A673 (cell line): Measurements from ENCODE around the gene EIF3L. TPM values are rescaled to one million over a fixed set of nuclear protein-coding genes. Genes with fewer than 3 reads are reported as not detected.

Experiments
- BruUV-seq: library from RNA; stranded (reverse); fragments of 400-500 nt; replicated peaks from 2 replicates; lab custom pipeline; 2021; lab: Mats Ljungman, UMichigan
- CTCF ChIA-PET: fragments of 300-600 bp; sonication (Branson Sonifier 250); formaldehyde crosslinking; loops from one replicate; lab custom pipeline; 2022; ENCODE audit warnings: antibody characterized with exemption; lab: Charles Lee
- POLR2A ChIA-PET: fragments of 300-600 bp; sonication (Branson Sonifier 250); formaldehyde crosslinking; loops from one replicate; lab custom pipeline; 2022; ENCODE audit warnings: antibody characterized with exemption; ENCODE audit not compliant: low non-redundant PET; lab: Charles Lee
- DNase-seq: peaks from one replicate; pipeline ENCODE4 v3.0.0-alpha.2; 2015; ENCODE audit warnings: low spot score
- H3K27ac ChIP-seq: fragments of 200-600 bp; sonication (generic); 2 replicates; pipeline ENCODE4 v1.5.1; 2016; ENCODE audit warnings: mixed run types, low read depth, mild to moderate bottlenecking, mixed read lengths, antibody characterized with exemption, low read length; ENCODE audit not compliant: poor library complexity, severe bottlenecking
- H3K27me3 ChIP-seq: fragments of 200-600 bp; sonication (generic); replicated peaks from 2 replicates; pipeline ENCODE4 v1.6.1; 2017; ENCODE audit warnings: mixed run types, low read depth, mild to moderate bottlenecking, mixed read lengths, antibody characterized with exemption, low read length; ENCODE audit not compliant: insufficient read depth, poor library complexity
- H3K36me3 ChIP-seq: fragments of 200-600 bp; sonication (generic); 2 replicates; pipeline ENCODE4 v1.6.1; 2016; ENCODE audit warnings: mixed run types, mild to moderate bottlenecking, mixed read lengths, antibody characterized with exemption, low read length; ENCODE audit not compliant: insufficient read depth, poor library complexity, severe bottlenecking
- H3K4me1 ChIP-seq: fragments of 200-600 bp; sonication (generic); 2 replicates; pipeline ENCODE4 v1.6.1; 2017; ENCODE audit warnings: mixed run types, mild to moderate bottlenecking, mixed read lengths, antibody characterized with exemption, low read length; ENCODE audit not compliant: insufficient read depth, poor library complexity, severe bottlenecking
- H3K4me3 ChIP-seq: fragments of 200-600 bp; sonication (generic); 2 replicates; pipeline ENCODE4 v1.5.1; 2016; ENCODE audit warnings: low read depth, mixed run types, mild to moderate bottlenecking, mixed read lengths, low read length; ENCODE audit not compliant: poor library complexity, severe bottlenecking
- H3K9me3 ChIP-seq: fragments of 200-600 bp; sonication (generic); 2 replicates; pipeline ENCODE4 v1.6.1; 2016; ENCODE audit warnings: mixed run types, low read depth, mild to moderate bottlenecking, mixed read lengths, antibody characterized with exemption, low read length; ENCODE audit not compliant: poor library complexity, severe bottlenecking
- CTCF ChIP-seq: fragments of 300-800, 200-600 bp; sonication (generic); conservative IDR thresholded peaks from 2 replicates; pipeline ENCODE4 v1.5.1; 2017; ENCODE audit warnings: low read depth, mild to moderate bottlenecking, antibody characterized with exemption, low read length, moderate library complexity, mixed read lengths
- EZH2 ChIP-seq: fragments of 200-600 bp; sonication (generic); IDR thresholded peaks from 2 replicates; pipeline ENCODE4 v1.6.1; 2017; ENCODE audit warnings: borderline replicate concordance, low read depth, mild to moderate bottlenecking, mixed read lengths, antibody characterized with exemption, low read length; ENCODE audit not compliant: poor library complexity, severe bottlenecking
- intact Hi-C: fragments of 100-400 bp; cut with micrococcal nuclease; formaldehyde crosslinking; loops from one replicate; pipeline ENCODE4 v1.10.0; 2022; ENCODE audit not compliant: unreplicated experiment
- total RNA-seq: library from RNA; stranded (reverse); gene quantifications from 2 replicates; pipeline ENCODE4 v1.2.3, GENCODE V29; 2021

The EIF3L gene
- total RNA-seq, 1 experiment from 2014 or later: 492 TPM

DNA sequence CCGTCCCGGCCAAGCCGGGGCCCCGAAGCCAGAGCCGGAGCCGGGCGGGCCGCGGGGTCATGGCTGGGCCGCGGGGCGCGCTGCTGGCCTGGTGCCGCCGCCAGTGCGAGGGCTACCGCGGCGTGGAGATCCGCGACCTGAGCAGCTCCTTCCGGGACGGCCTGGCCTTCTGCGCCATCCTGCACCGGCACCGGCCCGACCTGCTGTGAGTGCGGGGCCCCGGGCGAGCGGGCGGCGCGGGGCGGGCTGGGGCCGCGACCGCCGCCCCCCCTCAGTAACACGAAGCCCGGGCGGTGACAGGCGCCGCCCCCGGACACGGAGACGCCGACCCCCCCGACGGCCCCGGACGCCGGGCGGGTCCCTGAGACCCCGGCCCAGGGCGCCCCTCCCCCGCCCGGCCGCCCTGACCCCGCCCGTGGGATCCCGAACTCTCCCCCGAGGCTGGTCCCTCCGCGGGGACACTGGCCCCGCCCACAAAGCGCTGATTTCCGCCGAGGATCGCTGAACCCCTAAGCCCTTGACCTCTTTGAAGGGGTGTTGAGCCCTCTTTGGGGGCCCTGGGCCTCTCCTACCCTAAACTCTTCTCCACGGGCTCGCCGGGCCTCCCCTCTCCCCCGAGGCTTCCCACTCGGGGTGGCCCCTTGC, 57.3 kb downstream of the EIF3L start:
- BruUV-seq: no TSS peak
- H3K9me3 ChIP-seq: no peaks in the 10 kb centered on the region
- peak overlapping the region; percentile 54 for H3K27ac ChIP-seq
- no peak for DNase-seq
- intact Hi-C loops: no loop called here
- H3K27me3 ChIP-seq: no peaks in the 10 kb centered on the region
- no peak for TF ChIP-seq EZH2
- no peak for TF ChIP-seq CTCF
- peak overlapping the region; percentile 66 for H3K4me3 ChIP-seq
- peaks cover 15% of the 10 kb centered on the region for H3K4me1 ChIP-seq
- POLR2A ChIA-PET: interaction anchor here (0.8 kb wide), 1 partner anchor 343 kb away, joined by 3 read pairs; no protein-coding TSS in a partner anchor
- CTCF ChIA-PET: interaction anchor here (0.6 to 1.0 kb wide), 2 partner anchors 15 to 208 kb away, joined by 3 read pairs; no protein-coding TSS in a partner anchor
- H3K36me3 ChIP-seq: no peaks in the 10 kb centered on the region

- Histone ChIP-seq H3K9me3 (no peaks in the 10 kb centered on the region), H3K4me1 (peaks cover 15% of the 10 kb centered on the region), H3K36me3 (no peaks in the 10 kb centered on the region), H3K27me3 (no peaks in the 10 kb centered on the region), H3K4me3 (peak overlapping the region; percentile 66), H3K27ac (peak overlapping the region; percentile 54)
- no peak for TF ChIP-seq CTCF
- TF ChIP-seq EZH2: no peak
- POLR2A ChIA-PET: no interaction called here
- DNase-seq: no peak
- no TSS peak for BruUV-seq
- CTCF ChIA-PET: interaction anchor here (0.6 kb wide), 1 partner anchor 27 kb away, joined by 3 read pairs; no protein-coding TSS in a partner anchor
- intact Hi-C loops: no loop called here
Measured at GRCh38 chr22:37907036-37907954, 58.1 kb downstream of the EIF3L start.

GRCh38 chr22:37909766-37910165, 60.5 kb downstream of the EIF3L start:
- BruUV-seq: no TSS peak
- ChIA-PET CTCF (no interaction called here), POLR2A (no interaction called here)
- intact Hi-C loops: no loop called here
- peaks cover 15% of the 10 kb centered on the region for H3K4me1 ChIP-seq
- no peak for TF ChIP-seq EZH2
- no peak for TF ChIP-seq CTCF
- H3K27ac ChIP-seq: no peak overlapping the region
- H3K36me3 ChIP-seq: peaks cover 4% of the 10 kb centered on the region
- H3K27me3 ChIP-seq: no peaks in the 10 kb centered on the region
- DNase-seq: no peak
- no peak overlapping the region for H3K4me3 ChIP-seq
- no peaks in the 10 kb centered on the region for H3K9me3 ChIP-seq
